CD14-positive monocyte (primary cell): ENCODE measurements around the gene RAB3IP. TPM values are rescaled to one million over a fixed set of nuclear protein-coding genes. Genes with fewer than 3 reads are reported as not detected.

ENCODE experiments used
- DNase-seq, 3 donors: peaks; one replicate each; pipeline ENCODE4 v3.0.0-alpha.2; 2011 to 2022
- H2AFZ ChIP-seq: 2 replicates; pipeline ENCODE4 v1.6.0; 2012; ENCODE audit warnings: mild to moderate bottlenecking, low read depth, low read length, inconsistent platforms; ENCODE audit not compliant: insufficient read depth, poor library complexity, severe bottlenecking
- H3K27ac ChIP-seq, 2 donors: 1 replicate in 1 of 2; 2 replicates in 1 of 2; pipeline ENCODE4 v1.5.1; 2012 to 2013; ENCODE audit warnings: low read length in 2 of 2, control low read depth in 1 of 2, inconsistent platforms in 1 of 2, low read depth in 1 of 2, mild to moderate bottlenecking in 1 of 2
- H3K27me3 ChIP-seq, 2 donors: one replicate each; pipeline versions ENCODE4 v1.6.0 to v1.6.1; 2011 to 2013; ENCODE audit warnings: low read length in 2 of 2; ENCODE audit not compliant: control insufficient read depth in 2 of 2, insufficient read depth in 2 of 2
- H3K36me3 ChIP-seq, 2 donors: replicated peaks in 1 of 2; 1 replicate in 1 of 2; 2 replicates in 1 of 2; pipeline versions ENCODE4 v1.5.1 to v1.6.1; 2012 to 2013; ENCODE audit warnings: low read length in 2 of 2, control low read depth in 1 of 2, inconsistent platforms in 1 of 2, mild to moderate bottlenecking in 1 of 2; ENCODE audit not compliant: insufficient read depth in 2 of 2, control insufficient read depth in 1 of 2
- H3K4me1 ChIP-seq, 2 donors: 1 replicate in 1 of 2; 2 replicates in 1 of 2; pipeline versions ENCODE4 v1.5.1 to v1.6.1; 2012 to 2013; ENCODE audit warnings: low read length in 2 of 2, control low read depth in 1 of 2, inconsistent platforms in 1 of 2, mild to moderate bottlenecking in 1 of 2, moderate library complexity in 1 of 2; ENCODE audit not compliant: insufficient read depth in 2 of 2, control insufficient read depth in 1 of 2
- H3K4me2 ChIP-seq: replicated peaks from 2 replicates; pipeline ENCODE3; 2012; ENCODE audit warnings: low read length, moderate library complexity, mild to moderate bottlenecking; ENCODE audit not compliant: poor library complexity, severe bottlenecking; ENCODE audit errors: extremely low read depth
- H3K4me3 ChIP-seq, 3 experiments: fragments of 200-600 bp in 1 of 3; sonication (generic) in 1 of 3; replicated peaks in 1 of 3; 1 replicate in 2 of 3; 2 replicates in 1 of 3; pipeline ENCODE4 v1.5.1; 2011 to 2013; ENCODE audit warnings: low read length in 3 of 3, mild to moderate bottlenecking in 3 of 3, control low read depth in 2 of 3, low read depth in 2 of 3, inconsistent platforms in 1 of 3, moderate library complexity in 1 of 3
- H3K79me2 ChIP-seq: 2 replicates; pipeline ENCODE4 v1.6.0; 2012; ENCODE audit warnings: mild to moderate bottlenecking, control low read depth, inconsistent platforms, low read length, moderate library complexity; ENCODE audit not compliant: insufficient read depth
- H3K9ac ChIP-seq: 2 replicates; pipeline ENCODE4 v1.6.0; 2017; ENCODE audit warnings: low read length, mild to moderate bottlenecking; ENCODE audit not compliant: insufficient read depth, poor library complexity, severe bottlenecking
- H3K9me3 ChIP-seq, 2 donors: replicated peaks in 1 of 2; 1 replicate in 1 of 2; 2 replicates in 1 of 2; pipeline versions ENCODE4 v1.5.1 to v1.6.1; 2012 to 2013; ENCODE audit warnings: low read length in 2 of 2, control low read depth in 1 of 2; ENCODE audit not compliant: control insufficient read depth in 1 of 2, insufficient read depth in 1 of 2
- H4K20me1 ChIP-seq: 2 replicates; pipeline ENCODE4 v1.6.0; 2012; ENCODE audit warnings: mild to moderate bottlenecking, low read length, control low read depth, moderate library complexity; ENCODE audit not compliant: insufficient read depth
- H3K27ac Mint-ChIP-seq, 7 donors: one replicate each; pipeline ENCODE4 v1.8.0; 2020; ENCODE audit warnings: mild to moderate bottlenecking in 7 of 7, mixed read lengths in 7 of 7, moderate library complexity in 6 of 7, inconsistent platforms in 2 of 7
- H3K27me3 Mint-ChIP-seq, 3 donors: one replicate each; pipeline ENCODE4 v1.8.0; 2021 to 2022; ENCODE audit warnings: low read depth in 3 of 3, mild to moderate bottlenecking in 3 of 3, mixed read lengths in 3 of 3, moderate library complexity in 3 of 3, inconsistent platforms in 1 of 3
- H3K36me3 Mint-ChIP-seq, 2 donors: one replicate each; pipeline ENCODE4 v1.8.0; 2020; ENCODE audit warnings: mixed read lengths in 2 of 2, inconsistent platforms in 1 of 2, mild to moderate bottlenecking in 1 of 2
- H3K4me1 Mint-ChIP-seq: one replicate; pipeline ENCODE4 v1.8.0; 2020; ENCODE audit warnings: mild to moderate bottlenecking, mixed read lengths
- H3K4me3 Mint-ChIP-seq, 2 donors: one replicate each; pipeline ENCODE4 v1.8.0; 2020; ENCODE audit warnings: mild to moderate bottlenecking in 2 of 2, mixed read lengths in 2 of 2, moderate library complexity in 1 of 2
- H3K9me3 Mint-ChIP-seq, 7 donors: one replicate each; pipeline ENCODE4 v1.8.0; 2020 to 2022; ENCODE audit warnings: mixed read lengths in 7 of 7, mild to moderate bottlenecking in 6 of 7, moderate library complexity in 6 of 7, inconsistent platforms in 2 of 7
- WGBS: methylation state at CpG from one replicate; pipeline ENCODE4 v1.1.5; 2013; ENCODE audit warnings: missing lambda C conversion rate; ENCODE audit not compliant: insufficient coverage; 5-methylcytosine and 5-hydroxymethylcytosine counted together
- intact Hi-C, 2 donors: fragments of 100-400 bp; cut with micrococcal nuclease; formaldehyde crosslinking; loops; one replicate each; pipeline versions ENCODE4 v1.15.0 to v1.15.1; 2023
- polyA minus RNA-seq: library from RNA; depleted of rRNA, polyadenylated mRNA; stranded (reverse); fragments of >200 nt; gene quantifications from 2 replicates; pipeline ENCODE4 v1.2.3, GENCODE V29; 2012
- polyA plus RNA-seq, 3 donors: library from polyadenylated mRNA; depleted of rRNA in 1 of 3; unstranded in 2 of 3; stranded (reverse) in 1 of 3; fragments of 300-500 nt in 2 of 3; fragments of >200 nt in 1 of 3; fragmentation: Illumina TruSeq in 2 of 3; gene quantifications; 1 replicate in 2 of 3; 2 replicates in 1 of 3; pipeline ENCODE4 v1.2.3, GENCODE V29; 2012 to 2021
- total RNA-seq, 12 experiments: library from RNA in 1 of 12; stranded (reverse) in 1 of 12; fragments of 120-200 nt in 1 of 12; gene quantifications; one replicate each; pipeline ENCODE4 v1.2.4 and lab custom pipeline; 2013 to 2026; ENCODE audit warnings: mixed read lengths in 6 of 12, inconsistent platforms in 1 of 12
- TF ChIP-seq, protein P1 (sequence below): fragments of 200-600 bp; IDR thresholded peaks from one replicate; pipeline ENCODE4 v1.8.0; 2022; ENCODE audit warnings: antibody characterized with exemption, mild to moderate bottlenecking

Gene RAB3IP, protein sequence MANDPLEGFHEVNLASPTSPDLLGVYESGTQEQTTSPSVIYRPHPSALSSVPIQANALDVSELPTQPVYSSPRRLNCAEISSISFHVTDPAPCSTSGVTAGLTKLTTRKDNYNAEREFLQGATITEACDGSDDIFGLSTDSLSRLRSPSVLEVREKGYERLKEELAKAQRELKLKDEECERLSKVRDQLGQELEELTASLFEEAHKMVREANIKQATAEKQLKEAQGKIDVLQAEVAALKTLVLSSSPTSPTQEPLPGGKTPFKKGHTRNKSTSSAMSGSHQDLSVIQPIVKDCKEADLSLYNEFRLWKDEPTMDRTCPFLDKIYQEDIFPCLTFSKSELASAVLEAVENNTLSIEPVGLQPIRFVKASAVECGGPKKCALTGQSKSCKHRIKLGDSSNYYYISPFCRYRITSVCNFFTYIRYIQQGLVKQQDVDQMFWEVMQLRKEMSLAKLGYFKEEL
- 11.5 TPM for total RNA-seq (2013)
- polyA plus RNA-seq (10 to 100 TPM in 1 of 3 donors, 1 to 10 TPM in 2; 8.2 to 14.8 (median 9.4) TPM), polyA minus RNA-seq (4.4 and 4.9 TPM in 2 replicates), total RNA-seq (lab: John Stamatoyannopoulos, UW) (8.5 to 31.0 (median 16.9) reads per million in 11 experiments)

DNA sequence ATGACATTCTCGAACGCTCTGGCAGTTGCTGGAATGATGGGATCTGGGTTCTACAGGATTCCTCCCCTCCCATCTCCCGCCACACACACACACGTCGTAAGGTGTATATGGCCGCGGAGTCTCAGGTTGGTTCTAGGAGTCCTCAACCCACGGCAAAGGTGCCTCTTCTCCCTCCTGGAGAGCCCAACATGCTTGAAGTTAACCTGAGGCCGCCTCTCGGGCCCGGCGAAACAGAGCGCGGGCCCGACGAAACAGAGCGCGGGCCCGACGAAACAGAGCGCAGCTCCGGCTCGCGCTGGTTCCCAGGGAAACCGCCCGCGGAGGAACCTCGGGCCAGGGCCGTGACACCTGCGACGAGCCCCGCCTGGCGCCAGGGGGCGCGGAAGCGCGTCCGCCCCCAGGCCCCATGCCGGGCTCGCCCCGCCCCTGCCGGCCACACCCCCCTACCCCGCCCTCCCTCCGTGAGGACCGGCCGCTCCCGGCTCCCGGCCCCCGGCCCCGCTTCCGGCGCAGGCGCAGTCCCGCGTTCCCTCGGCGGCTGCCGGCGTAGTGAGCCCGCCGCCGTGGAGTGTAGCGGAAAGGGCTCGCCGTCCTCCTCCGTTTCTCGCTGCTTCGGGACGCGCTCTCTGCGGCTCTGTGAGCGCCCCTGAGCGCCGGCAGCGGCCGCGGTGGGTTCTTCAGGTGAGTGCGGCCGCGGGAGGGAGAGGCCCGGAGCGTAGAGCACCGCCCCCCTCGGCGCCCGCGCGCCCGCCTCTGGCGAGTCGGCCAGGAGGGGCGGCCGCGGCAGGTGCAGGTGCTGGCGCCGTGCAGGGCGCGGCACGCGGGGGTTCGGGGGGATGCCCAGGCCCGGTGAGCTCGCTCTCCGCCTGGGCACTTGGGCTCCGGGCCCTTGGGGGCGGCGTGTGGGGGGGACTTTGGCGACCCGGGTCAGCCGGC is at the start of gene RAB3IP:
Gene RAB3IP, plus strand, starts transcription at position 510 of the 936 bp plus-strand sequence. CDS start 16,549 bp downstream, outside the sequence.
- H4K20me1 ChIP-seq: no peaks in the 10 kb centered on the region
- peak within 1 kb of the TSS; percentile 82 for H2AFZ ChIP-seq
- Mint-ChIP-seq H3K36me3 (no peaks in the 10 kb centered on the region), H3K27ac (peak within 1 kb of the TSS; percentile 32 to 83 (median 57)), H3K4me1 (peaks cover 20% of the 10 kb centered on the region), H3K27me3 (peaks cover 0 to 15% (median 1%) of the 10 kb centered on the region in 3 donors), H3K9me3 (peaks cover 0 to 2% (median 0%) of the 10 kb centered on the region in 7 donors), H3K4me3 (peak within 1 kb of the TSS; percentile 84 to 95)
- peaks cover 2 to 14% of the 10 kb centered on the region in 2 donors for H3K27me3 ChIP-seq
- under 1% methylated on average over 95 of the region's 110 CpGs for WGBS
- H3K9ac ChIP-seq: peak within 1 kb of the TSS; percentile 64
- peak; percentile 75 to 87 (median 79) for DNase-seq
- H3K4me2 ChIP-seq: peak within 1 kb of the TSS; percentile 91
- peaks cover 19% of the 10 kb centered on the region for H3K79me2 ChIP-seq
- H3K4me3 ChIP-seq: peak within 1 kb of the TSS; percentile 53 to 94 (median 62)
- no peaks in the 10 kb centered on the region for H3K9me3 ChIP-seq
- intact Hi-C loops: no loop called here
- peak within 1 kb of the TSS in 1 of 2 donors; percentile 20 for H3K27ac ChIP-seq
- no peaks in the 10 kb centered on the region for H3K36me3 ChIP-seq
- TF ChIP-seq, protein P1, sequence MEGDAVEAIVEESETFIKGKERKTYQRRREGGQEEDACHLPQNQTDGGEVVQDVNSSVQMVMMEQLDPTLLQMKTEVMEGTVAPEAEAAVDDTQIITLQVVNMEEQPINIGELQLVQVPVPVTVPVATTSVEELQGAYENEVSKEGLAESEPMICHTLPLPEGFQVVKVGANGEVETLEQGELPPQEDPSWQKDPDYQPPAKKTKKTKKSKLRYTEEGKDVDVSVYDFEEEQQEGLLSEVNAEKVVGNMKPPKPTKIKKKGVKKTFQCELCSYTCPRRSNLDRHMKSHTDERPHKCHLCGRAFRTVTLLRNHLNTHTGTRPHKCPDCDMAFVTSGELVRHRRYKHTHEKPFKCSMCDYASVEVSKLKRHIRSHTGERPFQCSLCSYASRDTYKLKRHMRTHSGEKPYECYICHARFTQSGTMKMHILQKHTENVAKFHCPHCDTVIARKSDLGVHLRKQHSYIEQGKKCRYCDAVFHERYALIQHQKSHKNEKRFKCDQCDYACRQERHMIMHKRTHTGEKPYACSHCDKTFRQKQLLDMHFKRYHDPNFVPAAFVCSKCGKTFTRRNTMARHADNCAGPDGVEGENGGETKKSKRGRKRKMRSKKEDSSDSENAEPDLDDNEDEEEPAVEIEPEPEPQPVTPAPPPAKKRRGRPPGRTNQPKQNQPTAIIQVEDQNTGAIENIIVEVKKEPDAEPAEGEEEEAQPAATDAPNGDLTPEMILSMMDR: peak; percentile 71
- peaks cover 10 to 18% of the 10 kb centered on the region in 2 donors for H3K4me1 ChIP-seq

DNA sequence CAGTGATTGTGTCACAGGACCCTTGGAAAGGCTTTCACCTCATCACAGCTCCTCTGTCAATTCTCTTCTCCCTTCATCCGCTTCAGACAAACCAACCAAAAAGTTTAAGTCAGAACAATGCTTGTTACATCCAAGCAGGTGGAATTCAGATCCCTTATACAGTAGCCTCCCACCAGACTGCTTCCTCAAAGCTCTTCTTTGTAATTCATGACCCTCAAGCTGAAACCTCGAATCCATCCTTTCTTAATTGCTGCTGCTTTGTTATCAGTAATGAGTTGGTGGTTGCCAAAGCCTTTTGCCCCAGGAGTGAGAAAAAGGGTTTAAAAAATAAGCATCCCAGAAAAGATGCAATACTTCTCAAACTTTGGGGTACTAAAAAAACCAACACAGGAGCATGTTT is 49.0 kb upstream of the RAB3IP start:
- Histone ChIP-seq H2AFZ (no peak overlapping the region), H3K4me2 (no peak overlapping the region), H3K27ac (no peak overlapping the region), H3K4me1 (peaks cover 5% of the 10 kb centered on the region in 2 donors), H3K4me3 (no peak overlapping the region), H3K27me3 (no peaks in the 10 kb centered on the region), H3K79me2 (no peaks in the 10 kb centered on the region), H3K9ac (no peak overlapping the region), H4K20me1 (no peaks in the 10 kb centered on the region), H3K36me3 (no peaks in the 10 kb centered on the region), H3K9me3 (no peaks in the 10 kb centered on the region)
- WGBS: 86% methylated on average over 1 of the region's 2 CpGs
- H3K36me3 Mint-ChIP-seq: no peaks in the 10 kb centered on the region
- TF ChIP-seq, protein P1: no peak
- peaks cover 0 to 3% (median 0%) of the 10 kb centered on the region in 7 donors for H3K9me3 Mint-ChIP-seq
- intact Hi-C loops: no loop called here
- peaks cover 9% of the 10 kb centered on the region for H3K4me1 Mint-ChIP-seq
- no peak overlapping the region for H3K4me3 Mint-ChIP-seq
- peak overlapping the region in 2 of 7 donors; percentile 1 to 3 for H3K27ac Mint-ChIP-seq
- DNase-seq: no peak
- peaks cover 0 to 2% (median 0%) of the 10 kb centered on the region in 3 donors for H3K27me3 Mint-ChIP-seq
